ENCODE results near the gene CDPF1.

The CDPF1 gene

GRCh38 chr22:46262449-46263215 is 12.5 kb upstream of the CDPF1 start:
- no peak overlapping the region for H3K4me3 ChIP-seq (ENCODE audit: low read depth, low read length)
- TF ChIP-seq CTCF (IDR thresholded peaks at IDR 0.05; ENCODE audit: borderline replicate concordance, insufficient read depth, low read depth, low read length), result no peak

- no peak overlapping the region for H3K4me3 ChIP-seq (ENCODE audit: low read depth, low read length)
- TF ChIP-seq CTCF (IDR thresholded peaks at IDR 0.05; ENCODE audit: borderline replicate concordance, insufficient read depth, low read depth, low read length), result no peak
Observed at GRCh38 chr22:46260038-46260437, 9.9 kb upstream of the CDPF1 start.

- H3K4me3 ChIP-seq (ENCODE audit: low read depth, low read length), result no peak overlapping the region
- no peak for TF ChIP-seq CTCF (IDR thresholded peaks at IDR 0.05; ENCODE audit: borderline replicate concordance, insufficient read depth, low read depth, low read length)
Observed at GRCh38 chr22:46259374-46259773, 9.3 kb upstream of the CDPF1 start.

GRCh38 chr22:46256358-46256958 is 6.4 kb upstream of the CDPF1 start:
- TF ChIP-seq CTCF (IDR thresholded peaks at IDR 0.05; ENCODE audit: borderline replicate concordance, insufficient read depth, low read depth, low read length), result no peak
- H3K4me3 ChIP-seq (ENCODE audit: low read depth, low read length), result no peak overlapping the region

GRCh38 chr22:46251816-46252380 is 1.8 kb upstream of the CDPF1 start:
- no peak for TF ChIP-seq CTCF (IDR thresholded peaks at IDR 0.05; ENCODE audit: borderline replicate concordance, insufficient read depth, low read depth, low read length)
- H3K4me3 ChIP-seq (ENCODE audit: low read depth, low read length), result no peak overlapping the region

GRCh38 chr22:46251266-46251665 is 1.2 kb upstream of the CDPF1 start:
- no peak for TF ChIP-seq CTCF (IDR thresholded peaks at IDR 0.05; ENCODE audit: borderline replicate concordance, insufficient read depth, low read depth, low read length)
- H3K4me3 ChIP-seq (ENCODE audit: low read depth, low read length), result peak overlapping the region; percentile 91

GRCh38 chr22:46250783-46251125 is 661 bp upstream of the CDPF1 start:
- H3K4me3 ChIP-seq (ENCODE audit: low read depth, low read length), result peak overlapping the region; percentile 91

More at GRCh38 chr22:46250783-46251125, 661 bp upstream of the CDPF1 start:
- no peak for TF ChIP-seq CTCF (IDR thresholded peaks at IDR 0.05; ENCODE audit: borderline replicate concordance, insufficient read depth, low read depth, low read length)

Data from GM12875 (cell line).